ENCODE measurements around the gene NUAK2. TPM values are rescaled to one million over a fixed set of nuclear protein-coding genes. Genes with fewer than 3 reads are reported as not detected.

NUAK2 gene
- total RNA-seq, 1 donor from 2014 or later, result 140 TPM

DNA sequence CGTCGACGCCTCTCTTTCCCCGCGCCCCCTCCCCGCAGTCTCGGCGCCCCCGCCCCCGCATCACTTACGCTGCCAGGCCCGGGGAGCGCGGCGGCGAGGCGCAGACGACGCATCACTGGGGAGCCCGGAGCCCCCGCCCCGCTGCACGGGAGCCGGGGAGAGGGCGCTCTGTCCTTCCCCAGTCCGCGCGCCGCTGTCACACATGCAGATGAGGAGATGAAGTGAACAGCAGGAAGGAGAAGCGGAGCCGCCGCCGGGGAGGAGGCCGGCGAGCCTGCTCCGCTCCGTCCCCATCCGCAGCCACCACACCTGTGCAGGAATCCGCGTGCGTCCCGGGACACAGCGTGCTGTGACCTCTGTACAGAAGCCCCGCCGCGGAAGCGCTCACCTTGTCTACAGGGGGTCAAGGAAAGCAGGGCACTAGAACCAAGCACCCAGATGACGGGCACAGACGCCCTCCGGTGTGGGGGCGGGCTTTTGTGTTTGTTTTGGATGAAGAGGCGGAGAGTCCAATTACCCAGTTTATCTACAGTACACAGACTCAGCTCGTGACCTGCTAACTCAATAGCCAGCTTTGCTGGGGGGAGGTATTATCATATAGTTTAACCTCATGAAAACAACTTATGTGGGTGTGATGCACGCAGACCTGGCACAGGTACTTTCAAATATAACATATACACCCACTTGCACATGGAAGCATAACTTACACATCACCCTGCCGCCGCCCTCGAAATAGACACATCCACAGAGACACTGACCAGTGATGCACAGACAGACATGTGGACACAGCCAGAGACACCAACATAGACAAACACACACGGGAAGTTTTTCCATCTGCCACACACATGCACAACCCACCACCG lies 22.8 kb upstream of the NUAK2 start:
- no peak for DNase-seq (ENCODE audit: low read depth)
- Histone ChIP-seq H3K4me3 (ENCODE audit: low read depth, low read length) (peak overlapping the region; percentile 39), H3K27me3 (ENCODE audit: control insufficient read depth, insufficient read depth, low read length) (peaks cover 21% of the 10 kb centered on the region), H3K36me3 (ENCODE audit: control insufficient read depth, insufficient read depth, low read length) (no peaks in the 10 kb centered on the region)
- TF ChIP-seq, protein P1, sequence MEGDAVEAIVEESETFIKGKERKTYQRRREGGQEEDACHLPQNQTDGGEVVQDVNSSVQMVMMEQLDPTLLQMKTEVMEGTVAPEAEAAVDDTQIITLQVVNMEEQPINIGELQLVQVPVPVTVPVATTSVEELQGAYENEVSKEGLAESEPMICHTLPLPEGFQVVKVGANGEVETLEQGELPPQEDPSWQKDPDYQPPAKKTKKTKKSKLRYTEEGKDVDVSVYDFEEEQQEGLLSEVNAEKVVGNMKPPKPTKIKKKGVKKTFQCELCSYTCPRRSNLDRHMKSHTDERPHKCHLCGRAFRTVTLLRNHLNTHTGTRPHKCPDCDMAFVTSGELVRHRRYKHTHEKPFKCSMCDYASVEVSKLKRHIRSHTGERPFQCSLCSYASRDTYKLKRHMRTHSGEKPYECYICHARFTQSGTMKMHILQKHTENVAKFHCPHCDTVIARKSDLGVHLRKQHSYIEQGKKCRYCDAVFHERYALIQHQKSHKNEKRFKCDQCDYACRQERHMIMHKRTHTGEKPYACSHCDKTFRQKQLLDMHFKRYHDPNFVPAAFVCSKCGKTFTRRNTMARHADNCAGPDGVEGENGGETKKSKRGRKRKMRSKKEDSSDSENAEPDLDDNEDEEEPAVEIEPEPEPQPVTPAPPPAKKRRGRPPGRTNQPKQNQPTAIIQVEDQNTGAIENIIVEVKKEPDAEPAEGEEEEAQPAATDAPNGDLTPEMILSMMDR (IDR thresholded peaks at IDR 0.05; ENCODE audit: insufficient read depth, low read length, poor library complexity, severe bottlenecking), result no peak

DNA sequence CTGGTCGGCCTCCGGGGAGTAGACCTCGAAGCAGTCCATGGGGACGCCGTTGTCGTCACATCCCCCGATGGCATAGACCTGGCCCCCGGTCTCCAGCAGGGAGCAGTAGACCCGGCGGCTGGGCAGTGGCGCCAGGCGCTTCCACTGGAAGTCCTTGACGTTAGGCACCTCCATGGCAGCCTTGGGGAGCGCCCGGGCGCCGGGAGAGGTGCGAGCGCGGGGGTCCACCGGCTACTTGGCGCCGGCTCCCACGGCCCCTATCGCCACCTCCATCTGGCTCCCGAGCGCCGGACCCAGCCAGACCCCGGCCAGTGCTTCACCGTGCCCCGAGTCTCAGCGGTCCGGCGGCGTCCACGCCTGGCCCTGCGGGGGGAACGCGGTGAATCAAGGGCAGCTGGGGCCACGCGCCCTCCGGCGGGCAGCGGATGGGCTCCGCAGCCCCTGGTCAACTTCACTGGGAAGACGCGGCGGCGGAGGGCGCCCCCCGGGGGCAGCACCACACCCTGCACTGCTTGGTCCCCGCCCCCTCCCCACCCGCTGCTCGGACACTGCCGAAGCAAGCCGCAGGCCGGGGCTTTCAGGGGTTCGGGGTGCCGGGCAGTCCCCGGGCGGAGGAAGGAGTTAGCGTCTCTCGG lies 22.0 kb upstream of the NUAK2 start:
- H3K27me3 ChIP-seq (ENCODE audit: control insufficient read depth, insufficient read depth, low read length), result peaks cover 21% of the 10 kb centered on the region
- TF ChIP-seq, protein P1 (IDR thresholded peaks at IDR 0.05; ENCODE audit: insufficient read depth, low read length, poor library complexity, severe bottlenecking), result peak; percentile 39
- peak overlapping the region; percentile 39 for H3K4me3 ChIP-seq (ENCODE audit: low read depth, low read length)
- H3K36me3 ChIP-seq (ENCODE audit: control insufficient read depth, insufficient read depth, low read length), result no peaks in the 10 kb centered on the region
- no peak for DNase-seq (ENCODE audit: low read depth)

DNA sequence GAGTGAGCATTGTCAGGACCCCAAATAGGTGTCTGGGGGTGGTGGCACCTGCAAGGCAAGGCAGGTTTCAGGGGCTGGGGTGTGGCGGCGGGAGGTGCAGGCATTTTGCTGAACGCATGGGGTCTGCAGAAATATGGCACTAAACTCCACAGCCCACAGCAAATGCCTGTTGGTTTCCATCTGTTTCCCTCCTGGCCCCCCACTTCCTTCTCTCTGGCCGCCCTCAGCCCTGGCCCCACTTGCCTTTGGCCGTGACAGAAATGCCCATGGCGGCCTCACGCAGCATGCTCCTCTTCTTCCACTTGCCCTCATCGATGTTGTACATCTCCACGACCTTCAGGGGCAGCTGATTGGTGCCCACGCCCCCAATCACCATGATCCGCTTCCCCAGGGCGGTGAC lies 21.4 kb upstream of the NUAK2 start:
- H3K27me3 ChIP-seq (ENCODE audit: control insufficient read depth, insufficient read depth, low read length), result peaks cover 21% of the 10 kb centered on the region
- no peaks in the 10 kb centered on the region for H3K36me3 ChIP-seq (ENCODE audit: control insufficient read depth, insufficient read depth, low read length)
- no peak for DNase-seq (ENCODE audit: low read depth)
- no peak overlapping the region for H3K4me3 ChIP-seq (ENCODE audit: low read depth, low read length)
- TF ChIP-seq, protein P1 (IDR thresholded peaks at IDR 0.05; ENCODE audit: insufficient read depth, low read length, poor library complexity, severe bottlenecking), result no peak

DNA sequence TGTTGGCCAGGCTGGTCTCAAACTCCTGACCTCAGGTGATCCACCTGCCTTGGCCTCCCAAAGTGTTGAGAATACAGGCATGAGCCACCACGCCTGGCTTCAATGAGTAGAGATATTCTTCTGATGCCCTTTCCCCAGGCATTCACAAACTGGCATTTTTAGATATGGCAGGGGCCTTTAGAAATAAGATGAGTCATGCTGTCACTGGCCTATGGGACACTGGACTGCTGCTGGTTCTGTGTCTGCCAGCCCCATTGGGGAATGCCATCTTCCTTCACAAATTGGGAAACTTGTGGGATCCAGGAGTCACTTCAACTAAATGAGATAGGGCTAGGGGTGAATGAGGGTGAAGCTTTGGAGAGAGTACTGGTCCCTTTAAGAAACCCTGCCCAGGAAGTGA lies 19.1 kb upstream of the NUAK2 start:
- H3K4me3 ChIP-seq (ENCODE audit: low read depth, low read length), result no peak overlapping the region
- no peak for DNase-seq (ENCODE audit: low read depth)
- H3K27me3 ChIP-seq (ENCODE audit: control insufficient read depth, insufficient read depth, low read length), result peaks cover 25% of the 10 kb centered on the region
- TF ChIP-seq, protein P1 (IDR thresholded peaks at IDR 0.05; ENCODE audit: insufficient read depth, low read length, poor library complexity, severe bottlenecking), result no peak
- H3K36me3 ChIP-seq (ENCODE audit: control insufficient read depth, insufficient read depth, low read length), result no peaks in the 10 kb centered on the region

DNA sequence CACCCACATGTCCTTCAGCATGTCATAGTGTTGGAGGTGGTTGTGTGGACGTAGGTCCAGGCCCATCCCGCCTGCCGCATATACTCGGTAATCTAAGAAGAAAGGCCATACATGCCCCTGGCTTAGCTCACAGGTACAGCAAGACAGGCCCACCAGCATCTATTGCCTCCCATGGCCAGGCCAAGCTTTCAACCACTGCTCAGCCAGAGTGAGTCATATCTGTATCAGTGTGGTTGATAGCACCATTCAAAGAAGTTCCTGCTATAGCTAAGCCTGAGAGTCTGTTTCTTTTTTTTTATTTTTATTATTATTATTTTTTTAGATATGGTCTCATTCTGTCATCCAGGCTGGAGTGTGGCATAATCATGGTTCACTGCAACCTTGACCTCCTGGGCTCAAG lies 18.2 kb upstream of the NUAK2 start:
- no peak for DNase-seq (ENCODE audit: low read depth)
- no peaks in the 10 kb centered on the region for H3K36me3 ChIP-seq (ENCODE audit: control insufficient read depth, insufficient read depth, low read length)
- H3K27me3 ChIP-seq (ENCODE audit: control insufficient read depth, insufficient read depth, low read length), result peaks cover 22% of the 10 kb centered on the region
- no peak overlapping the region for H3K4me3 ChIP-seq (ENCODE audit: low read depth, low read length)
- TF ChIP-seq, protein P1 (IDR thresholded peaks at IDR 0.05; ENCODE audit: insufficient read depth, low read length, poor library complexity, severe bottlenecking), result no peak

Data from kidney epithelial cell (primary cell).